ENCODE data around the gene FKBP5.

FKBP5 gene

GRCh38 chr6:35678814-35679213, 9.9 kb downstream of the FKBP5 start:
- Histone ChIP-seq H3K9ac (ENCODE audit: low read length) (no peak overlapping the region), H3K9me3 (replicated peaks; ENCODE audit: insufficient read depth, low read length) (no peaks in the 10 kb centered on the region), H3F3A (ENCODE audit: insufficient read depth, low read length) (no peaks in the 10 kb centered on the region), H3K4me2 (ENCODE audit: low read depth, low read length) (no peak overlapping the region), H3K27ac (ENCODE audit: low read length) (no peak overlapping the region), H3K79me2 (ENCODE audit: low read length) (peaks cover 41% of the 10 kb centered on the region), H3K4me1 (ENCODE audit: low read length) (no peaks in the 10 kb centered on the region), H3K27me3 (replicated peaks; ENCODE audit: insufficient read depth, low read length) (no peaks in the 10 kb centered on the region), H3K9me2 (replicated peaks; ENCODE audit: insufficient read depth, low read length) (no peaks in the 10 kb centered on the region), H3K36me3 (replicated peaks; ENCODE audit: insufficient read depth, low read length) (no peaks in the 10 kb centered on the region), H3K4me3 (ENCODE audit: low read length) (no peak overlapping the region), H2AFZ (ENCODE audit: low read length) (no peak overlapping the region), H4K20me1 (ENCODE audit: insufficient read depth, low read length) (no peaks in the 10 kb centered on the region)
- DNase-seq, result no peak
- TF ChIP-seq EZH2 (optimal IDR thresholded peaks at IDR 0.05; ENCODE audit: low read depth, low read length) (no peak), EZH2phosphoT487 (IDR thresholded peaks at IDR 0.05; ENCODE audit: low read length) (no peak), CTCF (IDR thresholded peaks at IDR 0.05; ENCODE audit: low read length) (no peak)

GRCh38 chr6:35678021-35678654, 10.6 kb downstream of the FKBP5 start:
- no peaks in the 10 kb centered on the region for H3K9me2 ChIP-seq (replicated peaks; ENCODE audit: insufficient read depth, low read length)
- no peaks in the 10 kb centered on the region for H3K27me3 ChIP-seq (replicated peaks; ENCODE audit: insufficient read depth, low read length)
- no peak overlapping the region for H3K9ac ChIP-seq (ENCODE audit: low read length)
- H3F3A ChIP-seq (ENCODE audit: insufficient read depth, low read length), result no peaks in the 10 kb centered on the region
- no peaks in the 10 kb centered on the region for H4K20me1 ChIP-seq (ENCODE audit: insufficient read depth, low read length)
- peaks cover 45% of the 10 kb centered on the region for H3K79me2 ChIP-seq (ENCODE audit: low read length)
- H3K4me3 ChIP-seq (ENCODE audit: low read length), result no peak overlapping the region
- H2AFZ ChIP-seq (ENCODE audit: low read length), result no peak overlapping the region
- no peak for TF ChIP-seq EZH2 (optimal IDR thresholded peaks at IDR 0.05; ENCODE audit: low read depth, low read length)
- no peaks in the 10 kb centered on the region for H3K36me3 ChIP-seq (replicated peaks; ENCODE audit: insufficient read depth, low read length)
- no peaks in the 10 kb centered on the region for H3K9me3 ChIP-seq (replicated peaks; ENCODE audit: insufficient read depth, low read length)
- no peak overlapping the region for H3K27ac ChIP-seq (ENCODE audit: low read length)
- H3K4me2 ChIP-seq (ENCODE audit: low read depth, low read length), result no peak overlapping the region
- no peaks in the 10 kb centered on the region for H3K4me1 ChIP-seq (ENCODE audit: low read length)
- DNase-seq, result no peak

- H3K9me3 ChIP-seq (replicated peaks; ENCODE audit: insufficient read depth, low read length), result no peaks in the 10 kb centered on the region
- no peaks in the 10 kb centered on the region for H3F3A ChIP-seq (ENCODE audit: insufficient read depth, low read length)
- H2AFZ ChIP-seq (ENCODE audit: low read length), result no peak overlapping the region
- DNase-seq, result no peak
- H4K20me1 ChIP-seq (ENCODE audit: insufficient read depth, low read length), result no peaks in the 10 kb centered on the region
- no peaks in the 10 kb centered on the region for H3K4me1 ChIP-seq (ENCODE audit: low read length)
- no peaks in the 10 kb centered on the region for H3K27me3 ChIP-seq (replicated peaks; ENCODE audit: insufficient read depth, low read length)
- H3K27ac ChIP-seq (ENCODE audit: low read length), result no peak overlapping the region
- H3K79me2 ChIP-seq (ENCODE audit: low read length), result peaks cover 50% of the 10 kb centered on the region
- TF ChIP-seq EZH2phosphoT487 (IDR thresholded peaks at IDR 0.05; ENCODE audit: low read length), result no peak
- TF ChIP-seq CTCF (IDR thresholded peaks at IDR 0.05; ENCODE audit: low read length), result no peak
- H3K9me2 ChIP-seq (replicated peaks; ENCODE audit: insufficient read depth, low read length), result no peaks in the 10 kb centered on the region
- H3K9ac ChIP-seq (ENCODE audit: low read length), result no peak overlapping the region
- H3K36me3 ChIP-seq (replicated peaks; ENCODE audit: insufficient read depth, low read length), result no peaks in the 10 kb centered on the region
- no peak overlapping the region for H3K4me2 ChIP-seq (ENCODE audit: low read depth, low read length)
- no peak overlapping the region for H3K4me3 ChIP-seq (ENCODE audit: low read length)
Measured at GRCh38 chr6:35677456-35677855, 11.3 kb downstream of the FKBP5 start.

- no peak overlapping the region for H2AFZ ChIP-seq (ENCODE audit: low read length)
- H4K20me1 ChIP-seq (ENCODE audit: insufficient read depth, low read length), result no peaks in the 10 kb centered on the region
- TF ChIP-seq EZH2 (optimal IDR thresholded peaks at IDR 0.05; ENCODE audit: low read depth, low read length) (no peak), CTCF (IDR thresholded peaks at IDR 0.05; ENCODE audit: low read length) (no peak)
- no peaks in the 10 kb centered on the region for H3K9me3 ChIP-seq (replicated peaks; ENCODE audit: insufficient read depth, low read length)
- no peaks in the 10 kb centered on the region for H3F3A ChIP-seq (ENCODE audit: insufficient read depth, low read length)
- H3K27ac ChIP-seq (ENCODE audit: low read length), result no peak overlapping the region
- H3K4me2 ChIP-seq (ENCODE audit: low read depth, low read length), result no peak overlapping the region
- no peak overlapping the region for H3K9ac ChIP-seq (ENCODE audit: low read length)
- no peak overlapping the region for H3K4me3 ChIP-seq (ENCODE audit: low read length)
- H3K79me2 ChIP-seq (ENCODE audit: low read length), result peaks cover 42% of the 10 kb centered on the region
- no peaks in the 10 kb centered on the region for H3K27me3 ChIP-seq (replicated peaks; ENCODE audit: insufficient read depth, low read length)
- no peak for DNase-seq
- peaks cover 5% of the 10 kb centered on the region; the same call in 1 of the 2 replicates for H3K4me1 ChIP-seq (ENCODE audit: low read length)
- no peaks in the 10 kb centered on the region for H3K9me2 ChIP-seq (replicated peaks; ENCODE audit: insufficient read depth, low read length)
- H3K36me3 ChIP-seq (replicated peaks; ENCODE audit: insufficient read depth, low read length), result no peaks in the 10 kb centered on the region
Measured at GRCh38 chr6:35675871-35676459, 12.8 kb downstream of the FKBP5 start.

All from MM.1S (cell line).